Lower leg skin (tissue), 4 donors: ENCODE measurements around the gene CCNL1. TPM values are rescaled to one million over a fixed set of nuclear protein-coding genes. Genes with fewer than 3 reads are reported as not detected.
"Not testable (repeated sequence)": the region's sequence is repeated elsewhere in the genome, so short reads cannot be mapped to it uniquely, and the experiment has no call there.

ENCODE experiments used
- DNase-seq, 2 donors: peaks; one replicate each; pipeline ENCODE4 v3.0.0-alpha.2; 2019; ENCODE audit warnings: low spot score in 2 of 2
- H3K4me3 ChIP-seq: fragments of 200-600 bp; sonication (generic); 2 replicates; pipeline ENCODE4 v1.5.1; 2017; ENCODE audit warnings: mild to moderate bottlenecking, low read depth; ENCODE audit not compliant: poor library complexity, severe bottlenecking
- POLR2A ChIP-seq, 2 donors: fragments of 450-650 bp; IDR thresholded peaks; one replicate each; pipeline ENCODE4 v1.6.1; 2016 to 2017; ENCODE audit warnings: antibody characterized with exemption in 2 of 2, mild to moderate bottlenecking in 1 of 2, moderate library complexity in 1 of 2
- WGBS, 2 donors: methylation state at CpG; one replicate each; pipeline ENCODE4 v1.1.5; 2018; 5-methylcytosine and 5-hydroxymethylcytosine counted together
- intact Hi-C: fragments of 100-400 bp; cut with DNase I; formaldehyde crosslinking; loops from one replicate; pipeline ENCODE4 v1.15.0; 2023; ENCODE audit warnings: low total_unique reads
- total RNA-seq, 4 donors: library from RNA; depleted of rRNA; stranded (reverse); fragments of >200 nt; gene quantifications; one replicate each; pipeline ENCODE4 v1.1.0, GENCODE V29; 2016
- TF ChIP-seq, protein P1 (sequence below), 3 donors: fragments of 450-650 bp; IDR thresholded peaks; one replicate each; pipeline ENCODE4 v1.5.1; 2016; ENCODE audit warnings: antibody characterized with exemption in 3 of 3, mild to moderate bottlenecking in 3 of 3, moderate library complexity in 2 of 3

Gene CCNL1
- total RNA-seq, 4 donors from 2014 or later = 113 to 308 (median 155) TPM

DNA sequence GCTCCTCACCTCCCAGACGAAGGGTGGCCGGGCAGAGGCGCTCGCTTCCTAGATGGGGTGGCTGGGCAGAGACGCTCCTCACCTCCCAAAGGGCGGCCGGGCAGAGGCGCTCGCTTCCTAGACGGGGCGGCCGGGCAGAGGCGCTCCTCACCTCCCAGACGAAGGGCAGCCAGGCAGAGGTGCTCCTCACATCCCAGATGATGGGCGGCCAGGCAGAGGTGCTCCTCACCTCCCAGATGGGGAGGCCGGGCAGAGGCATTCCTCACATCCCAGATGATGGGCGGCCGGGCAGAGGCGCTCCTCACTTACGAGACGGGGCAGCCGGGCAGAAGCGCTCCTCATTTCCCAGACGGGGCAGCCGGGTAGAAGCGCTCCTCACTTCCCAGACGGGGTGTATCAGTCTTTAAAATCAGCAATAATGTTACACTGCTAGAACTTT is 19.4 kb upstream of the CCNL1 start:
- WGBS, 2 donors = 94 to 96% methylated on average over 27 of the region's 27 CpGs
- DNase-seq = no peak
- intact Hi-C loops = no loop called here
- H3K4me3 ChIP-seq = no peak overlapping the region
- TF ChIP-seq POLR2A (IDR thresholded peaks at IDR 0.05) = no peak
- TF ChIP-seq, protein P1, sequence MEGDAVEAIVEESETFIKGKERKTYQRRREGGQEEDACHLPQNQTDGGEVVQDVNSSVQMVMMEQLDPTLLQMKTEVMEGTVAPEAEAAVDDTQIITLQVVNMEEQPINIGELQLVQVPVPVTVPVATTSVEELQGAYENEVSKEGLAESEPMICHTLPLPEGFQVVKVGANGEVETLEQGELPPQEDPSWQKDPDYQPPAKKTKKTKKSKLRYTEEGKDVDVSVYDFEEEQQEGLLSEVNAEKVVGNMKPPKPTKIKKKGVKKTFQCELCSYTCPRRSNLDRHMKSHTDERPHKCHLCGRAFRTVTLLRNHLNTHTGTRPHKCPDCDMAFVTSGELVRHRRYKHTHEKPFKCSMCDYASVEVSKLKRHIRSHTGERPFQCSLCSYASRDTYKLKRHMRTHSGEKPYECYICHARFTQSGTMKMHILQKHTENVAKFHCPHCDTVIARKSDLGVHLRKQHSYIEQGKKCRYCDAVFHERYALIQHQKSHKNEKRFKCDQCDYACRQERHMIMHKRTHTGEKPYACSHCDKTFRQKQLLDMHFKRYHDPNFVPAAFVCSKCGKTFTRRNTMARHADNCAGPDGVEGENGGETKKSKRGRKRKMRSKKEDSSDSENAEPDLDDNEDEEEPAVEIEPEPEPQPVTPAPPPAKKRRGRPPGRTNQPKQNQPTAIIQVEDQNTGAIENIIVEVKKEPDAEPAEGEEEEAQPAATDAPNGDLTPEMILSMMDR (IDR thresholded peaks at IDR 0.05) = no peak

DNA sequence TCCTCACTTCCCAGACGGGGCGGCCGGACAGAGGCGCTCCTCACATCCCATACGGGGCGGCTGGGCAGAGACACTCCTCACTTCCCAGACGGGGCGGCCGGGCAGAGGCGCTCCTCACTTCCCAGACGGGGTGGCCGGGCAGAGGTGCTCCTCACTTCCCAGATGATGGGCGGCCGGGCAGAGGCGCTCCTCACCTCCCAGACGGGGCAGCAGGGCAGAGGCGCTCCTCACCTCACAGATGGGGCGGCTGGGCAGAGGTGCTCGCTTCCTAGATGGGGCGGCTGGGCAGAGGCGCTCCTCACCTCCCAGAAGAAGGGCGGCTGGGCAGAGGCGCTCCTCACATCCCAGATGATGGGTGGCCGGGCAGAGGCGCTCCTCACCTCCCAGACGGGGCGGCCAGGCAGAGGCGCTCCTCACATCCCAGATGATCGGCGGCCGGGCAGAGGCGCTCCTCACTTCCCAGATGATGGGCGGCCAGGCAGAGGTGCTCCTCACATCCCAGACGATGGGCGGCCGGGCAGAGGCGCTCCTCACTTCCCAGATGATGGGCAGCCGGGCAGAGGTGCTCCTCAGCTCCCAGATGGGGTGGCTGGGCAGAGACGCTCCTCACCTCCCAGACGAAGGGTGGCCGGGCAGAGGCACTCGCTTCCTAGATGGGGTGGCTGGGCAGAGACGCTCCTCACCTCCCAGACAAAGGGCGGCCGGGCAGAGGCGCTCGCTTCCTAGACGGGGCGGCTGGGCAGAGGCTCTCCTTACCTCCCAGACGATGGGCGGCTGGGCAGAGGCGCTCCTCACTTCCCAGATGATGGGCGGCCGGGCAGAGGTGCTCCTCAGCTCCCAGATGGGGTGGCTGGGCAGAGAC is 18.8 kb upstream of the CCNL1 start:
- 91 to 98% methylated on average over 33 to 45 of the region's 54 CpGs for WGBS, 2 donors

DNA sequence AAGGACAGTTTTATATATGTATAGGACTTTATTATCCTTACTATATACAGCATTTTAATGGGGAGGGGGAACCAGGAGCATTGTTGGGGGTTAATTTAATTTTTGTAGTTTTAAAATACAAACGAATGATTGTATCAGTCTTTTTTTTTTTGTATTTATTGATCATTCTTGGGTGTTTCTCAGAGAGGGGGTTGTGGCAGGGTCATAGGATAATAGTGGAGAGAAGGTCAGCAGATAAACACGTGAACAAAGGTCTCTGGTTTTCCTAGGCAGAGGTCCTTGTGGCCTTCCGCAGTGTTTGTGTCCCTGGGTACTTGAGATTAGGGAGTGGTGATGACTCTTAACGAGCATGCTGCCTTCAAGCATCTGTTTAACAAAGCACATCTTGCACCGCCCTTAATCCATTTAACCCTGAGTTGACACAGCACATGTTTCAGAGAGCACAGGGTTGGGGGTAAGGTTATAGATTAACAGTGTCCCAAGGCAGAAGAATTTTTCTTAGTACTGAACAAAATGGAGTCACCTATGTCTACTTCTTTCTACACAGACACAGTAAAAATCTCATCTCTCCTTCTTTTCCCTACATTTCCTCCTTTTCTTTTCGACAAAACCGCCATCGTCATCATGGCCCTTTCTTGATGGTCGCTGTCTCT is 18.0 kb upstream of the CCNL1 start:
- H3K4me3 ChIP-seq, intact Hi-C loops, DNase-seq: not testable (repeated sequence)
- WGBS, 2 donors = 84 to 88% methylated on average over 9 of the region's 9 CpGs

More for the DNA sequence above, 18.8 kb upstream of the CCNL1 start:
- intact Hi-C loops, H3K4me3 ChIP-seq, DNase-seq: not testable (repeated sequence)

DNA sequence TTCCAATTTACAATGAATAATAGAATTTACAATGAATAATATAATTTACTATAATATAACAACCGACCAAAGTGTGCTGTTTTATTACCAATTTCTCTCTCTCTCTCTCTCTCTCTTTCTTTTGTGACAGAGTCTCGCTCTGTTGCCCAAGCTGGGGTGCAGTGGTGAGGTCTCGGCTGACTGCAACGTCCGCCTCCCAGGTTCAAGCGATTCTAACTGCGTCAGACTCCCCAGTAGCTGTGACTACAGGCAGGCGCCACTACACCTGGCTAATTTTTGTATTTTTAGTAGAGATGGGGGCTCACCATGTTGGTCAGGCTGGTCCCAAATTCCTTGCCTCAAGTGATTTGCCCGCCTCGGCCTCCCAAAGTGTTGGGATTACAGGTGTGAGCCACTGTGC is 17.0 kb upstream of the CCNL1 start:
- 95 to 96% methylated on average over 10 of the region's 10 CpGs for WGBS, 2 donors
- no peak for DNase-seq
- intact Hi-C loops = no loop called here
- TF ChIP-seq, protein P1 (IDR thresholded peaks at IDR 0.05) = no peak
- no peak for TF ChIP-seq POLR2A (IDR thresholded peaks at IDR 0.05)
- H3K4me3 ChIP-seq = no peak overlapping the region

DNA sequence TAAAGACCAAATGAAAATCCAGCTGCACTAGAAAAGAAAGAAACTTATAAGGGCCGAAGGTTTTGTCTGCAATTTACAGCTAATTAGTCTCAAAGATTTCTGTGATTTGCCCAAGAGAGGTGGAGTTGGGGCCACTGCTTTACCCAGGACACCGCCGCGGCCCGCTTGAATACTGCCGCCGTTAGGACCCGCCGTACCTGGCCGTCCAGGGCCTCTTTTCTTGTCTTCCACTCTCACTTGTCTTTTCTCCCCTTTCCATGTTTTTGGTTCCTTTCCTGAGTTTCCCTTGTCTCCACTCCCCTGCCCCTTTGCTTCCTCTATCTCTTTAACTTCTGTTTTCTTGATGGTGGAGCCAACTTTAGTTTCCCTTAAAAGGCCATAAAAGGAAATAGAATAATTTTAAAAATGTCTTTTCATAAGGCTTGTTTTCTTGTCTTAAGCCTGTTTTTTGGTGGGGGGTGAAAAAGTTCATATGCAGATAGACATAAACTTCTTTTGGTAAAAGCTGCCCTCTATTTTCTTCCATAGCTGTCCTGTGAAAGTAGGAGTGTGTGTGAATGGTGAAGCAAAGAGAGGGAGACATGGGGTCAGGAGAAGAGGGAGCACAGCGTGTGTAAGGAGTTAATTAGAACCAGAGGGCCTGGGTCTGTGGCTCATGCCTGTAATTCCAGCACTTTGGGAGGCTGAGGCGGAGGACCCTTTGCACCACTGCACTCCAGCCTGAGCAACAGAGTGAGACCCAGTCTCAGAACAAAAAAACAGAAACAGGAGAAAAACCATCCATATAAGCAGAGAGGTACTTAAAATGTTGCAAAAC is 16.0 kb upstream of the CCNL1 start:
- WGBS, 2 donors = 7 to 8% methylated on average over 12 of the region's 12 CpGs
- peak in 1 of 2 donors; percentile 90 for DNase-seq

More for the DNA sequence above, 16.0 kb upstream of the CCNL1 start:
- H3K4me3 ChIP-seq = peak overlapping the region; percentile 40
- intact Hi-C loops = no loop called here
- TF ChIP-seq POLR2A (IDR thresholded peaks at IDR 0.05) = no peak
- TF ChIP-seq, protein P1 (IDR thresholded peaks at IDR 0.05) = no peak
